OCI-LY7 (cell line): ENCODE measurements around the gene MAFF. TPM values are rescaled to one million over a fixed set of nuclear protein-coding genes. Genes with fewer than 3 reads are reported as not detected.
"Not testable (repeated sequence)": the region's sequence is repeated elsewhere in the genome, so short reads cannot be mapped to it uniquely, and the experiment has no call there.

Experiments used
- BruUV-seq: library from RNA; stranded (reverse); fragments of 400-500 nt; replicated peaks from 2 replicates; lab custom pipeline; 2021; lab: Mats Ljungman, UMichigan
- CTCF ChIA-PET: fragments of 300-600 bp; sonication (Branson Sonifier 250); formaldehyde crosslinking; loops from one replicate; lab custom pipeline; 2022; ENCODE audit warnings: antibody characterized with exemption; ENCODE audit not compliant: unreplicated experiment; lab: Charles Lee
- POLR2A ChIA-PET: fragments of 300-600 bp; sonication (Branson Sonifier 250); formaldehyde crosslinking; loops from one replicate; lab custom pipeline; 2022; ENCODE audit warnings: antibody characterized with exemption; lab: Charles Lee
- DNase-seq: peaks from one replicate; pipeline ENCODE4 v3.0.0-alpha.2; 2015; ENCODE audit warnings: low spot score
- H2AFZ ChIP-seq: fragments of 200-600 bp; sonication (generic), shearing (Covaris generic); 2 replicates; pipeline ENCODE4 v1.6.1; 2014; ENCODE audit warnings: mild to moderate bottlenecking, antibody characterized with exemption, low read length, moderate library complexity
- H3K27ac ChIP-seq: fragments of 200-600 bp; sonication (generic); 2 replicates; pipeline ENCODE4 v1.5.1; 2014; ENCODE audit warnings: mixed run types, low read depth, mild to moderate bottlenecking, moderate library complexity, low read length, inconsistent platforms; ENCODE audit not compliant: poor library complexity, severe bottlenecking
- H3K36me3 ChIP-seq: fragments of 200-600 bp; sonication (generic); 2 replicates; pipeline ENCODE4 v1.6.1; 2014; ENCODE audit warnings: mild to moderate bottlenecking, antibody characterized with exemption, low read length, moderate library complexity, mixed read lengths; ENCODE audit not compliant: insufficient read depth
- H3K4me1 ChIP-seq: fragments of 200-600 bp; sonication (generic); 2 replicates; pipeline ENCODE4 v1.5.1; 2014; ENCODE audit warnings: mild to moderate bottlenecking, low read length; ENCODE audit not compliant: insufficient read depth, poor library complexity, severe bottlenecking
- H3K4me2 ChIP-seq: fragments of 200-600 bp; sonication (generic); 2 replicates; pipeline ENCODE4 v1.6.1; 2014; ENCODE audit warnings: mild to moderate bottlenecking, low read length
- H3K4me3 ChIP-seq: fragments of 200-600 bp; sonication (generic); 2 replicates; pipeline ENCODE4 v1.5.1; 2014; ENCODE audit warnings: mild to moderate bottlenecking, low read depth, low read length; ENCODE audit not compliant: poor library complexity, severe bottlenecking
- H3K79me2 ChIP-seq: fragments of 200-600 bp; sonication (generic); 2 replicates; pipeline ENCODE4 v1.6.1; 2016; ENCODE audit warnings: low read depth, mild to moderate bottlenecking, low read length, moderate library complexity, mixed read lengths; ENCODE audit not compliant: insufficient read depth
- H3K9me2 ChIP-seq: fragments of 200-600 bp; sonication (generic); 2 replicates; pipeline ENCODE4 v1.6.1; 2016; ENCODE audit warnings: mild to moderate bottlenecking, low read length, mixed read lengths; ENCODE audit not compliant: insufficient read depth
- H3K9me3 ChIP-seq: fragments of 200-600 bp; sonication (generic); 2 replicates; pipeline ENCODE4 v1.6.1; 2014; ENCODE audit warnings: mild to moderate bottlenecking, mixed run types, low read length, mixed read lengths
- H4K20me1 ChIP-seq: fragments of 200-600 bp; sonication (generic); 2 replicates; pipeline ENCODE4 v1.6.1; 2014; ENCODE audit warnings: mild to moderate bottlenecking, antibody characterized with exemption, low read length, moderate library complexity, mixed read lengths; ENCODE audit not compliant: insufficient read depth
- EZH2phosphoT487 ChIP-seq: fragments of 200-600 bp; sonication (generic); IDR thresholded peaks from 2 replicates; pipeline ENCODE4 v1.6.1; 2018; ENCODE audit warnings: low read depth, borderline replicate concordance, mild to moderate bottlenecking, mixed run types, antibody characterized with exemption, low read length, moderate library complexity, mixed read lengths
- intact Hi-C: fragments of 100-400 bp; cut with micrococcal nuclease; formaldehyde crosslinking; loops from one replicate; pipeline ENCODE4 v1.10.0; 2022; ENCODE audit not compliant: unreplicated experiment
- total RNA-seq, 2 experiments: library from RNA; depleted of rRNA in 1 of 2; stranded (reverse); fragments of >200 nt in 1 of 2; shearing (Covaris generic) in 1 of 2; gene quantifications; 2 replicates each; pipeline ENCODE4 v1.2.3, GENCODE V29; 2014 to 2022
- TF ChIP-seq, protein P1 (sequence below): fragments of 200-600 bp; sonication (generic); conservative IDR thresholded peaks from 2 replicates; pipeline ENCODE4 v1.5.1; 2014; ENCODE audit warnings: mild to moderate bottlenecking, antibody characterized with exemption, low read length, moderate library complexity, mixed read lengths

Gene MAFF
- total RNA-seq, 2 experiments from 2014 or later, result 3.4 to 3.8 TPM

DNA sequence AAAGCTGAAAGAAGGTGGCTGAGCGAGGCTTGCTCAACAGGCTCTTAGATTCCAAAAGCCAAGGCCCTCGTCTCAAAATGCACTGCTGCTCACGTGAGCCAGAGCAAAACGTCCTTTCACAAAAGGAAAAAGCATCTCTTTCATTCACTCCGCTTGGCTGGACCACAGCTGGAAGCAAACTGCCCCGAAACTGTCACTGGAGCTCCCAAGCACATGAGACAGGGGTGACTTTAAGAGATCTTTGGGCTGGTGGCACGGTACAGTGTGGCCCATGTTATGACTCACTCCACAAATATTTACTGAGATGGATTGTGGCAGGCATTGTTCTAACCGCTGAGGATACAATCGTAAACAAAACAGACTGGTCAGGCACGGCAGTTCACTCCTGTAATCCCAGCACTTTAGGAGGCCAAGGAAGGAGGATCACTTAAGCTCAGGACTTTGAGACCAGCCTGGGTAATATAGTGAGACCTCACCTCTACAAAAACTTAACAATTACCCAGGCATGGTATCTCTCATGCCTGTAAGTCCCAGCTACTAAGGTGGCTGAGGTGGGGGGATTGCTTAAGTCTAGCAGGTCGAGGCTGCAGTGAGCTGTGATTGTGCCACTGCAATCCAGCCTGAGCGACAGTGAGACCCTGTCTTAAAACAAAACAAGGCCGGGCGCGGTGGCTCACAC, 23.7 kb upstream of the MAFF start:
- ChIA-PET POLR2A (no interaction called here), CTCF (no interaction called here)
- BruUV-seq, result no TSS peak
- intact Hi-C loops, result no loop called here
- H4K20me1 ChIP-seq, result no peaks in the 10 kb centered on the region
- no peak overlapping the region for H3K27ac ChIP-seq
- no peak for DNase-seq
- H3K9me3 ChIP-seq, result no peaks in the 10 kb centered on the region
- peaks cover 6% of the 10 kb centered on the region; the same call in 1 of the 2 replicates for H3K79me2 ChIP-seq
- TF ChIP-seq, protein P1, sequence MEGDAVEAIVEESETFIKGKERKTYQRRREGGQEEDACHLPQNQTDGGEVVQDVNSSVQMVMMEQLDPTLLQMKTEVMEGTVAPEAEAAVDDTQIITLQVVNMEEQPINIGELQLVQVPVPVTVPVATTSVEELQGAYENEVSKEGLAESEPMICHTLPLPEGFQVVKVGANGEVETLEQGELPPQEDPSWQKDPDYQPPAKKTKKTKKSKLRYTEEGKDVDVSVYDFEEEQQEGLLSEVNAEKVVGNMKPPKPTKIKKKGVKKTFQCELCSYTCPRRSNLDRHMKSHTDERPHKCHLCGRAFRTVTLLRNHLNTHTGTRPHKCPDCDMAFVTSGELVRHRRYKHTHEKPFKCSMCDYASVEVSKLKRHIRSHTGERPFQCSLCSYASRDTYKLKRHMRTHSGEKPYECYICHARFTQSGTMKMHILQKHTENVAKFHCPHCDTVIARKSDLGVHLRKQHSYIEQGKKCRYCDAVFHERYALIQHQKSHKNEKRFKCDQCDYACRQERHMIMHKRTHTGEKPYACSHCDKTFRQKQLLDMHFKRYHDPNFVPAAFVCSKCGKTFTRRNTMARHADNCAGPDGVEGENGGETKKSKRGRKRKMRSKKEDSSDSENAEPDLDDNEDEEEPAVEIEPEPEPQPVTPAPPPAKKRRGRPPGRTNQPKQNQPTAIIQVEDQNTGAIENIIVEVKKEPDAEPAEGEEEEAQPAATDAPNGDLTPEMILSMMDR, result no peak
- no peak for TF ChIP-seq EZH2phosphoT487
- no peak overlapping the region for H2AFZ ChIP-seq
- H3K36me3 ChIP-seq, result no peaks in the 10 kb centered on the region
- no peak overlapping the region for H3K4me2 ChIP-seq
- peaks cover 27% of the 10 kb centered on the region for H3K4me1 ChIP-seq
- no peaks in the 10 kb centered on the region for H3K9me2 ChIP-seq
- H3K4me3 ChIP-seq, result no peak overlapping the region

DNA sequence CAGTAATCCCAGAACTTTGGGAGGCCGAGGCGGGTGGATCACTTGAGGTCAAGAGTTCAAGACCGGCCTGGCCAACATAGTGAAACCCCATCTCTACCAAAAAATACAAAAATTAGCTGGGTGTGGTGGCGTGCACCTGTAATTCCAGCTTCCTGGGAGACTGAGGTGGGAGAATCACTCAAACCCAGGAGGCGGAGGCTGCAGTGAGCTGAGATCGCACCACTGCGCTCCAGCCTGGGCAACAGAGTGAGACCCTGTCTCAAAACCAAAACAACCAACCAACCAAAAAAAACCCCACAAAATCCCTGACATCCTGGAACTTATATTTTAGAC, 23.2 kb upstream of the MAFF start:
- BruUV-seq, H3K4me2 ChIP-seq, H3K4me3 ChIP-seq, H3K79me2 ChIP-seq, H3K36me3 ChIP-seq, H3K9me3 ChIP-seq, CTCF ChIA-PET, H4K20me1 ChIP-seq, DNase-seq, intact Hi-C loops, H2AFZ ChIP-seq, H3K27ac ChIP-seq, H3K9me2 ChIP-seq, POLR2A ChIA-PET: not testable (repeated sequence)
- H3K4me1 ChIP-seq, result peaks cover 26% of the 10 kb centered on the region

DNA sequence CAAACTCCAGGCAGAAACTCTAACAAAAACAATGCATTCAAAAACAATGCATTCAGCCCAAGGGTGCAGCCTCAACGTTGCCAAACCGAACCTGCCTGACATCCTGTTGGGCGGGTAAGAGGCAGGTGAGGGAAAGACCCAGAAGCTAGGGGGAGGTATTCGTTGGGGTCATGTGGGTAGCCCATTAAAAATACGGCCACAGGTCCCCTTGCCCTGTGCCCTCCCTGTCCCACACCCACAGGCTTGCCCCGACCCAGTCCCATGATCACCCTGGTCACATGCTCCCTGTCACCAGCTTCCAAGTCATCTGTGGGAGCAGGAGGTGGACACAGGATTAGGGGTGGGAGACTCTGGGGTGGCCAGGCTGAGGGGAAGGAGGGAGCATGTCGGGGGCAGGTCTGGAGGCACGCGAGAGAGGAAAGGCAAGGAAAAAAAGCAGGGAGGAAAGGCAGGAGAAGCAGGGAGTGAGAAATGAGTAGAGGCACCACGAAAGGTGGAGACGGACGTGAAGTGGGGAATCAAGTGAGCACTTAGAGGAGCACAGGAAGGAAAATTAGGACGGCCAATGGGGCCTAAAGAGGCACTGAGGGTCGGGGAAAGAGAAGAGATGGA, 20.8 kb upstream of the MAFF start:
- peak overlapping the region; percentile 94 for H3K4me3 ChIP-seq
- peak overlapping the region; percentile 70 for H2AFZ ChIP-seq
- H3K9me3 ChIP-seq, result no peaks in the 10 kb centered on the region
- intact Hi-C loops, result no loop called here
- H3K27ac ChIP-seq, result peak overlapping the region; percentile 62
- ChIA-PET CTCF (no interaction called here), POLR2A (interaction anchor here (1.7 kb wide), 3 partner anchors 10 to 20 kb away, joined by 4 to 7 read pairs (median 5); no protein-coding TSS in a partner anchor)
- TF ChIP-seq EZH2phosphoT487, result no peak
- TF ChIP-seq, protein P1, result 0 out of 2 replicates have a peak, but pooled peaks have one; percentile 17
- H3K4me2 ChIP-seq, result peak overlapping the region; percentile 99
- no peaks in the 10 kb centered on the region for H3K36me3 ChIP-seq
- H3K9me2 ChIP-seq, result no peaks in the 10 kb centered on the region
- TSS peak; percentile 79 for BruUV-seq
- peak; percentile 55 for DNase-seq
- H3K79me2 ChIP-seq, result peaks cover 6% of the 10 kb centered on the region; the same call in 1 of the 2 replicates
- H3K4me1 ChIP-seq, result peaks cover 26% of the 10 kb centered on the region
- no peaks in the 10 kb centered on the region for H4K20me1 ChIP-seq
